Measurements from ENCODE around the gene TNK2.

- no peak for TF ChIP-seq POLR2AphosphoS5 (IDR thresholded peaks at IDR 0.05; ENCODE audit: low read depth, low read length)
- TF ChIP-seq TAF1 (IDR thresholded peaks at IDR 0.05; ENCODE audit: borderline replicate concordance, insufficient read depth, low read length) = no peak
- no peak for TF ChIP-seq FOXP2 (optimal IDR thresholded peaks at IDR 0.05; ENCODE audit: borderline replicate concordance, extremely low read depth, extremely low read length, insufficient read depth)
- TF ChIP-seq SIN3A (IDR thresholded peaks at IDR 0.05; ENCODE audit: borderline replicate concordance, insufficient read depth, low read length) = no peak
Observed at GRCh38 chr3:195932418-195933043, 24.2 kb upstream of the TNK2 start.

Measured in PFSK-1 (cell line).